Aorta (tissue), 5 donors: Measurements from ENCODE around the gene DSE. TPM values are rescaled to one million over a fixed set of nuclear protein-coding genes. Genes with fewer than 3 reads are reported as not detected.

Experiments used
- ATAC-seq: fragments of 200-7000 bp; cut with Tn5 transposase; one replicate; pipeline ENCODE4 v1.9.1; 2022; ENCODE audit warnings: moderate library complexity; ENCODE audit not compliant: low FRiP score
- DNase-seq, 2 donors: peaks; one replicate each; pipeline ENCODE4 v3.0.0-alpha.2; 2020
- H3K27ac ChIP-seq, 2 donors: one replicate each; pipeline ENCODE4 v1.5.1; 2013; ENCODE audit warnings: low read length in 2 of 2, mild to moderate bottlenecking in 2 of 2, moderate library complexity in 2 of 2, control low read depth in 1 of 2, inconsistent platforms in 1 of 2, low read depth in 1 of 2
- H3K27me3 ChIP-seq, 2 donors: one replicate each; pipeline ENCODE4 v1.6.1; 2013; ENCODE audit warnings: control low read depth in 1 of 2, low read length in 1 of 2, mild to moderate bottlenecking in 1 of 2, moderate library complexity in 1 of 2; ENCODE audit not compliant: insufficient read depth in 2 of 2, control insufficient read depth in 1 of 2
- H3K36me3 ChIP-seq, 2 donors: one replicate each; pipeline ENCODE4 v1.6.1; 2013; ENCODE audit warnings: control low read depth in 1 of 2, low read length in 1 of 2, mild to moderate bottlenecking in 1 of 2; ENCODE audit not compliant: insufficient read depth in 2 of 2, control insufficient read depth in 1 of 2
- H3K4me1 ChIP-seq, 2 donors: one replicate each; pipeline ENCODE4 v1.6.1; 2013; ENCODE audit warnings: low read length in 2 of 2, control low read depth in 1 of 2, mild to moderate bottlenecking in 1 of 2, moderate library complexity in 1 of 2; ENCODE audit not compliant: insufficient read depth in 2 of 2, control insufficient read depth in 1 of 2
- H3K4me3 ChIP-seq, 2 donors: one replicate each; pipeline ENCODE4 v1.5.1; 2013; ENCODE audit warnings: low read length in 2 of 2, control low read depth in 1 of 2, mild to moderate bottlenecking in 1 of 2
- H3K9me3 ChIP-seq: one replicate; pipeline ENCODE4 v1.6.1; 2013; ENCODE audit warnings: mild to moderate bottlenecking, low read length; ENCODE audit not compliant: control insufficient read depth
- WGBS, 2 donors: extraction: QIAGEN DNeasy Blood & Tissue Kit; methylation state at CpG; one replicate each; pipeline ENCODE4 v1.1.7; 2013; 5-methylcytosine and 5-hydroxymethylcytosine counted together
- intact Hi-C, 2 donors: fragments of 100-400 bp; cut with DNase I; formaldehyde crosslinking; loops; one replicate each; pipeline versions ENCODE4 v1.14.2 to v1.15.0; 2022
- polyA plus RNA-seq, 2 donors: library from polyadenylated mRNA; stranded (reverse); fragments of 200-250 nt; gene quantifications; one replicate each; pipeline ENCODE4 v1.2.3, GENCODE V29; 2013
- total RNA-seq, 2 donors: library from RNA; stranded (reverse); fragmentation: NEBNext Ultra II Directional; extraction: Animal tissue kit (Norgen Biotek cat#: 25700); gene quantifications; one replicate each; pipeline ENCODE4 v1.2.1, GENCODE V29; 2021
- donor health status: healthy with polysubstance abuse.
- donor health status: Bipolar disorder and iron deficiency.
- donor health status: DM: no; HTN: no; CAD: no.
- donor health status: DM: no; HTN: no; CAD: no.
- donor health status: DM: yes; HTN: yes; CAD: no.

Gene DSE
- total and polyA plus RNA-seq, 4 donors: 8.5 to 96.7 (median 32.9) TPM

DNA sequence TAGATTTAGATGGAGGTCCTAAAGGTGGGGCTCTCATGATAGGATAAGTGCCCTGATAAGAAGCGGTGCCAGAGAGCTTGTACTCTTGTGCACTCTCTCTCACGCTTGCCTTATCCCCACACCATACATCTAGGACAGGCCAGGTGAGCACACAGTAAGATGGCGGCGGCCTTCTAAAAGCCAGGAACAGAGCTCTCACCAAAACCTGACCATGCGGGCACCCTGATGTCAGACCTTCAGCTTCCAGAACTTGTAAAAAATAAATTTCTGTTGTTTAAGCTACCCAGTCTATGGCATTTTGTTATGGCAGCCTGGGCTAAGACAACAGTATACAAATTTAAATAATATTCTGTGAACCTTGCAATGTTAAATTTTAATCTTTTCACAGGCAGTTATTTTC, 49.6 kb downstream of the DSE start:
- 97 to 100% methylated on average over 5 of the region's 5 CpGs for WGBS, 2 donors
- Histone ChIP-seq H3K4me1 (no peaks in the 10 kb centered on the region), H3K36me3 (no peaks in the 10 kb centered on the region), H3K4me3 (no peak overlapping the region), H3K27ac (no peak overlapping the region), H3K27me3 (no peaks in the 10 kb centered on the region), H3K9me3 (no peaks in the 10 kb centered on the region)
- no peak for DNase-seq
- no peak for ATAC-seq
- intact Hi-C loops: no loop called here

DNA sequence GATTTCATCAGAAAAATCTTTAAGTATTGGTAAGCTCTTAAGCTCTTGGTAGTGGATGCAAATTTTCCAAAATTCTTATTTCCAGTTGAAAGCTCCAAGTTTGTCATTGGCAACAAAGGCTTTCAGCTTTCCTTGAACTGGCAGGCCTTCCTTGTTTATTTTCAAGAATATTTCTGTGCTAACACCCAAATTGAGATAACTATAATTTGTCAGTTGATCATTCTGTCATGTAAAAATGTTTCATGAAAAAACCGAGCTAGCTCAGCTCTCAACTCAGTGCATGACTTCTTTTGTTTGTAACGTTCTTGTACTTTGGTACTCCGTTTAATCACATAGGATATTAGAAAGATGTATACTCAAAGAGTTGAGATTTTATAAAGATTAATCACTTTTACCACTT, 51.5 kb downstream of the DSE start:
- DNase-seq (no peak), ATAC-seq (no peak)
- intact Hi-C loops: no loop called here
- Histone ChIP-seq H3K9me3 (no peaks in the 10 kb centered on the region), H3K4me1 (no peaks in the 10 kb centered on the region), H3K27me3 (no peaks in the 10 kb centered on the region), H3K27ac (no peak overlapping the region), H3K36me3 (peaks cover 0 to 2% of the 10 kb centered on the region in 2 donors), H3K4me3 (no peak overlapping the region)
- 9 to 13% methylated on average over 3 of the region's 3 CpGs for WGBS, 2 donors

DNA sequence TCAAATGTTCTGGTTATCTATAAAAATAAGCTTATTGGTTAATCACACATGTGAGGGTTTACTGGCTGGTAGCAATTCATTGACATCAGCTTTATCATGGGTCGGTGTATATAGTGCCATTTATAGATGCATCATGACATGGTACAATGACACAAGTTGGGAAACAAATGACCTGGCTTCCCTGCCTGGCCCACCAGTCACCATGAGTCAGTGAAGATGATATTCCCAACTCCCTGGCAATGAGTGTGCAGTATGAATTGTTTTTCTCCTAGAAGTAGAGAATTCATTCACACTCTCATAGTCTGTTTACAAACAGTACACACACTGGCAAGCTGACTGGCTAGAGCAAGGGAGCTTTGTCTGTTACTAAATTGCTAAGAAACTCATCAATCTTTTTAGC, 53.3 kb downstream of the DSE start:
- WGBS, 2 donors: 75 to 89% methylated on average over 1 of the region's 1 CpG
- Histone ChIP-seq H3K4me3 (no peak overlapping the region), H3K27ac (no peak overlapping the region), H3K36me3 (peaks cover 0 to 2% of the 10 kb centered on the region in 2 donors), H3K27me3 (no peaks in the 10 kb centered on the region), H3K4me1 (no peaks in the 10 kb centered on the region), H3K9me3 (no peaks in the 10 kb centered on the region)
- no peak for ATAC-seq
- no peak for DNase-seq
- intact Hi-C loops: no loop called here

DNA sequence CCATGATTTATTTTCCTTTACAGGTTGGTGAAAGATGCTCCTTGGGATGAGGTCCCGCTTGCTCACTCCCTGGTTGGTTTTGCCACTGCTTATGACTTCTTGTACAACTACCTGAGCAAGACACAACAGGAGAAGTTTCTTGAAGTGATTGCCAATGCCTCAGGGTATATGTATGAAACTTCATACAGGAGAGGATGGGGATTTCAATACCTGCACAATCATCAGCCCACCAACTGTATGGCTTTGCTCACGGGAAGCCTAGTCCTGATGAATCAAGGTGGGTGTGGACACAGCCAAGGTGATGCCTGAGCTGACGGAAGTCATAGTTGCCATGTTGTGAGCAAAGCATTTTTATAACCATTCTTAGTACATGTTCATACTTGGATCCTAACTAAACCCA, 55.8 kb downstream of the DSE start:
- intact Hi-C loops: no loop called here
- Histone ChIP-seq H3K27ac (no peak overlapping the region), H3K4me3 (no peak overlapping the region), H3K4me1 (no peaks in the 10 kb centered on the region), H3K27me3 (no peaks in the 10 kb centered on the region), H3K36me3 (peaks cover 0 to 4% of the 10 kb centered on the region in 2 donors), H3K9me3 (no peaks in the 10 kb centered on the region)
- ATAC-seq (no peak), DNase-seq (no peak)
- WGBS, 2 donors: 97% methylated on average over 3 of the region's 3 CpGs

DNA sequence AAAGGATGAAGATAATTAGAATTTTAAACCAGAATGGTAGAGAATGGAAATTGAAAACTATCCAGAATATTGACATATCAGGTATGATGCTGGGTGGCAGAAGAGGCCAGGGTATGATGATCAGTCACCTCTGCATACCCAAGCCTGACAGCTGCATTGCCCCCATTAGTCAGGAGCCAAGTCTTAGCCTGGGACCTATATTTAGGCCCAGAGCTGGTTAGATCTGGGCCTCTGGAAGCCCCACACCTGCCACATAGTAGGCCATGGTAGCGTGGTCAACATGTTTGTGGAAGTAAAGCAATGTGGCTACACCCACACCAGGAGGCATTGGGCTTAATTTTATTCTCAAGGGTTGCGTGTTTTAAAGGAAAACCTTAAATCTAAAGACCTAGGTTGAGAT, 58.4 kb downstream of the DSE start:
- intact Hi-C loops: no loop called here
- H3K27ac ChIP-seq: no peak overlapping the region
- H3K36me3 ChIP-seq: peaks cover 0 to 4% of the 10 kb centered on the region in 2 donors
- H3K27me3 ChIP-seq: no peaks in the 10 kb centered on the region
- WGBS, 2 donors: 98 to 99% methylated on average over 2 of the region's 2 CpGs
- H3K9me3 ChIP-seq: no peaks in the 10 kb centered on the region
- no peak for DNase-seq
- H3K4me1 ChIP-seq: no peaks in the 10 kb centered on the region
- ATAC-seq: no peak
- no peak overlapping the region for H3K4me3 ChIP-seq

DNA sequence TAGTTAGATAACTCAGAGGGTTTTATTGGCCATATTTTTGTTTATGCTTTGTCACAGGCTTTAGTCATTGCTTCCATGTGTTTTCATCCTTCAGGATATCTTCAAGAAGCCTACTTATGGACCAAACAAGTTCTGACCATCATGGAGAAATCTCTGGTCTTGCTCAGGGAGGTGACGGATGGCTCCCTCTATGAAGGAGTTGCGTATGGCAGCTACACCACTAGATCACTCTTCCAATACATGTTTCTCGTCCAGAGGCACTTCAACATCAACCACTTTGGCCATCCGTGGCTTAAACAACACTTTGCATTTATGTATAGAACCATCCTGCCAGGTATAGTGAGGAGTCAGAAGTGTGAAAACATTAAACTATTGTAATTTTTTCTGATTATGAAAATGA, 60.1 kb downstream of the DSE start:
- Histone ChIP-seq H3K9me3 (no peaks in the 10 kb centered on the region), H3K4me3 (no peak overlapping the region), H3K4me1 (no peaks in the 10 kb centered on the region), H3K36me3 (peaks cover 5 to 6% of the 10 kb centered on the region in 2 donors), H3K27me3 (no peaks in the 10 kb centered on the region), H3K27ac (no peak overlapping the region)
- ATAC-seq: no peak
- 85 to 88% methylated on average over 4 of the region's 4 CpGs for WGBS, 2 donors
- intact Hi-C loops: no loop called here
- no peak for DNase-seq

DNA sequence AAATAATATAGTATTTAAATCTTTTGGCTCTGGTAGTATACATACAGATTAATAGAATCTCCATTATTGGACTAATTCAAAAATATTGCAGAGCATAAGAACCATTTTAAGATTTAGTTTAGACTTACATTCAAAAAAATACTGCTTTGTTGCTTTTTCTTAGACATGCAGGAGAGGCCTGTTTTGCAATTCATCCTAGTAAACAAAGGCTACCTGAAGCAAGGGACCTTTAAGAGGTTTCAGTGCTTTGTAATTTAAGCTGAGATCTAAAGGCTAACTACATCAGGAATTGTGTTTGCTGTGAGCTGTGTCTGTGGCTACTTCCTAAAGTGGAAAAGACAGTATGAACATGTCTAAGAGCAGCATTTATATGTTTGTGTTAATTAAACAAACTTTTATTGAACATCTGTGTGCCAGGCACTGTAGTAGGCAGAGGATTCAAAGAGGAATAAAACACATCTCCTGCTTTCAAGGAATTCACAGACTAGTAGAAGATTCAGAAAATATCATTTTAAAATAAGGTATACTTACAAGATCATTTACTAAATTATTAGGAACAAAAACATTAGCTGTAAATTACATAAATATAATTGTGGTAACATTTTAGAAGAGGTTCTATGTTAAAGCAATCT, 61.3 kb downstream of the DSE start:
- intact Hi-C loops: no loop called here
- Histone ChIP-seq H3K4me3 (no peak overlapping the region), H3K27me3 (no peaks in the 10 kb centered on the region), H3K9me3 (no peaks in the 10 kb centered on the region), H3K4me1 (no peaks in the 10 kb centered on the region), H3K27ac (no peak overlapping the region), H3K36me3 (peaks cover 4 to 5% of the 10 kb centered on the region in 2 donors)
- DNase-seq (no peak), ATAC-seq (no peak)

DNA sequence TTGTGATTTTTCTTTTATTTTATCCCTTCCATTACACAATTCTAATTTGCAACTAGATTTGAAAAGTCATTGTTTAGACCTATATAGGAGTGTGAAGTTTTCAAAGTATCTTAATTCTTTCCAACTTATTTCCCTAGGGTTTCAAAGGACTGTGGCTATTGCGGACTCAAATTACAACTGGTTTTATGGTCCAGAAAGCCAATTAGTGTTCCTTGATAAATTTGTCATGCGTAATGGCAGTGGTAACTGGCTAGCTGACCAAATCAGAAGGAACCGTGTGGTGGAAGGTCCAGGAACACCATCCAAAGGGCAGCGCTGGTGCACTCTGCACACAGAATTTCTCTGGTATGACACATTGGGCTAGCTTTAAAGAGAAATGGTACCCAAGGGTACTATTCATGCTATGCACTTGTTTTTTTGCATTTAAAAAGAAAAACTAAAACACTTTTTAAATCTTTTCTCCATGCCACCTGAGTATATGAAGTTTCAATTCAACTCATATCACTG, 62.5 kb downstream of the DSE start:
- intact Hi-C loops: no loop called here
- Histone ChIP-seq H3K9me3 (no peaks in the 10 kb centered on the region), H3K36me3 (peaks cover 4 to 5% of the 10 kb centered on the region in 2 donors), H3K4me1 (no peaks in the 10 kb centered on the region), H3K4me3 (no peak overlapping the region), H3K27me3 (no peaks in the 10 kb centered on the region), H3K27ac (no peak overlapping the region)
- DNase-seq (no peak), ATAC-seq (no peak)
- whole genome bisulfite sequencing, 2 donors: 85 to 91% methylated on average over 4 of the region's 4 CpGs

DNA sequence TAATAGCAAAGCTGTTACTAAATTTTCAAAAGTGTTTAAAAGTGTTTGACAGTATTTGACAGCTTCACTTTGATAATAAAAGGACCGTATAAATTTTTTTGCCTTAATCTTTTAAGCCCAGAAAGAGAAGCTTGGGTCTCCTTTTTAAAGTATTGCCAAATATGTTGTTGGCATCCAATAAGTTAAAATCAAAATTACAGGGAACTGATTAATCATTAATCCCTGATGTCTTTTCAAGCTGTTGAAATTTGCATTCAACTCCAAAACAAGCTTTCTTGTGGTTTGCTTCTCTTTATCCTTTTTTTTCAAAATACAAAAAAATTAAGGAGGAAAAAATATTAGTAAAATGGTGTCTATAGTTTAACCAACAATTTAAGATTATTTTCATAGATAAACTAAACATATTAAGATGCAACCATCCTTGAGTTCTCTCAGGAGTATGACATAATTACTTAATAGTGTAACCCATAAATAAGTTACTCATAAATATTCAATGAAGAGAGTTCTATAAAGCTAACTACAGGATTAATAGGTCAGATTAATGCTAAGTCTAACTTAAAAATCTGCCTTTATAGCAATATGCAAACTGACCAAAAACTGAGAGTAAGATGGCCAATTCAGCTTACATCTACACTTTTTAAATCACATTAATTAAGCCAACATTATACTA, 63.4 kb downstream of the DSE start:
- WGBS, 2 donors: 91 to 93% methylated on average over 1 of the region's 1 CpG
- intact Hi-C loops: no loop called here
- ATAC-seq: no peak

More for the DNA sequence above, 63.4 kb downstream of the DSE start:
- no peaks in the 10 kb centered on the region for H3K9me3 ChIP-seq
- H3K27ac ChIP-seq: no peak overlapping the region
- DNase-seq: no peak
- H3K27me3 ChIP-seq: no peaks in the 10 kb centered on the region
- no peak overlapping the region for H3K4me3 ChIP-seq
- H3K36me3 ChIP-seq: peaks cover 2 to 5% of the 10 kb centered on the region in 2 donors
- H3K4me1 ChIP-seq: peaks cover 0 to 1% of the 10 kb centered on the region in 2 donors
